Neural cell (in vitro differentiated cells): ENCODE results near the gene DCAF8. TPM values are rescaled to one million over a fixed set of nuclear protein-coding genes. Genes with fewer than 3 reads are reported as not detected.

Experiments
- H2AFZ ChIP-seq: fragments of 200-600, 300-800 bp; sonication (generic), shearing (Covaris generic); 2 replicates; pipeline ENCODE4 v1.6.0; 2014; ENCODE audit warnings: low read depth, mild to moderate bottlenecking, antibody characterized with exemption, low read length, moderate library complexity
- H3F3A ChIP-seq: fragments of 200-600 bp; shearing (Covaris generic); 2 replicates; pipeline ENCODE4 v1.6.1; 2016; ENCODE audit warnings: mild to moderate bottlenecking, moderate library complexity, mixed read lengths, antibody characterized with exemption, low read length; ENCODE audit not compliant: insufficient read depth, poor library complexity, severe bottlenecking
- H3K27ac ChIP-seq: fragments of 200-600, 300-800 bp; sonication (generic), shearing (Covaris generic); 2 replicates; pipeline ENCODE4 v1.5.1; 2014; ENCODE audit warnings: mild to moderate bottlenecking, low read length, moderate library complexity
- H3K27me3 ChIP-seq: fragments of 300-800, 200-600 bp; sonication (generic), shearing (Covaris generic); 2 replicates; pipeline ENCODE4 v1.6.0; 2014; ENCODE audit warnings: mild to moderate bottlenecking, low read depth, low read length, moderate library complexity; ENCODE audit not compliant: insufficient read depth
- H3K36me3 ChIP-seq: fragments of 300-800, 200-600 bp; sonication (generic), shearing (Covaris generic); 2 replicates; pipeline ENCODE4 v1.5.1; 2014; ENCODE audit warnings: mild to moderate bottlenecking, antibody characterized with exemption, low read length, moderate library complexity; ENCODE audit not compliant: insufficient read depth
- H3K4me2 ChIP-seq: fragments of 300-800, 200-600 bp; sonication (generic), shearing (Covaris generic); 2 replicates; pipeline ENCODE4 v1.6.0; 2014; ENCODE audit warnings: mild to moderate bottlenecking, low read length
- H3K4me3 ChIP-seq: fragments of 300-800, 200-600 bp; sonication (generic), shearing (Covaris generic); 2 replicates; pipeline ENCODE4 v1.5.1; 2014; ENCODE audit warnings: mild to moderate bottlenecking, low read length, moderate library complexity
- H3K79me2 ChIP-seq: fragments of 200-600 bp; shearing (Covaris generic); replicated peaks from 2 replicates; pipeline ENCODE4 v1.6.0; 2014; ENCODE audit warnings: mild to moderate bottlenecking, low read length, moderate library complexity; ENCODE audit not compliant: insufficient read depth
- H3K9ac ChIP-seq: fragments of 300-800, 200-600 bp; sonication (generic), shearing (Covaris generic); 2 replicates; pipeline ENCODE4 v1.6.1; 2016; ENCODE audit warnings: mild to moderate bottlenecking, low read length, mixed read lengths
- H3K9me2 ChIP-seq: fragments of 200-600 bp; shearing (Covaris generic); 2 replicates; pipeline ENCODE4 v1.6.1; 2016; ENCODE audit warnings: mild to moderate bottlenecking, low read length, mixed read lengths; ENCODE audit not compliant: insufficient read depth
- H3K9me3 ChIP-seq: fragments of 200-600, 300-800 bp; sonication (generic), shearing (Covaris generic); 2 replicates; pipeline ENCODE4 v1.6.1; 2016; ENCODE audit warnings: mild to moderate bottlenecking, mixed run types, low read length, moderate library complexity, mixed read lengths
- H4K20me1 ChIP-seq: fragments of 200-600 bp; shearing (Covaris generic); 2 replicates; pipeline ENCODE4 v1.6.1; 2016; ENCODE audit warnings: mild to moderate bottlenecking, mixed run types; ENCODE audit not compliant: insufficient read depth
- EP300 ChIP-seq: fragments of 450-650 bp; conservative IDR thresholded peaks from 2 replicates; pipeline ENCODE4 v1.6.1; 2014; ENCODE audit warnings: antibody characterized with exemption, mild to moderate bottlenecking, moderate library complexity; ENCODE audit not compliant: poor library complexity, severe bottlenecking
- EZH2 ChIP-seq: fragments of 200-600, 300-800 bp; shearing (Covaris generic), sonication (generic); IDR thresholded peaks from 2 replicates; pipeline ENCODE4 v1.6.1; 2014; ENCODE audit warnings: antibody characterized with exemption, low read length, borderline replicate concordance, mild to moderate bottlenecking; ENCODE audit not compliant: insufficient read depth, poor library complexity, severe bottlenecking
- MXI1 ChIP-seq: fragments of 450-650 bp; conservative IDR thresholded peaks from 2 replicates; pipeline ENCODE4 v1.6.1; 2014; ENCODE audit warnings: antibody characterized with exemption, mild to moderate bottlenecking; ENCODE audit not compliant: poor library complexity, severe bottlenecking
- POLR2AphosphoS5 ChIP-seq: IDR thresholded peaks from 2 replicates; pipeline ENCODE4 v1.6.1; 2012
- RAD21 ChIP-seq: fragments of 450-650 bp; conservative IDR thresholded peaks from 2 replicates; pipeline ENCODE4 v1.6.1; 2014; ENCODE audit warnings: antibody characterized with exemption, mild to moderate bottlenecking, moderate library complexity
- SMC3 ChIP-seq: fragments of 450-650 bp; conservative IDR thresholded peaks from 2 replicates; pipeline ENCODE4 v1.6.1; 2014; ENCODE audit warnings: antibody characterized with exemption, mild to moderate bottlenecking, moderate library complexity; ENCODE audit not compliant: poor library complexity
- TAF1 ChIP-seq: IDR thresholded peaks from 2 replicates; pipeline ENCODE4 v1.6.1; 2012; ENCODE audit warnings: low read depth
- polyA plus RNA-seq: library from polyadenylated mRNA; depleted of rRNA; stranded (reverse); fragments of >200 nt; gene quantifications from 2 replicates; pipeline ENCODE4 v1.2.3, GENCODE V29; 2014
- TF ChIP-seq, protein P1 (sequence below): fragments of 450-650 bp; IDR thresholded peaks from 2 replicates; pipeline ENCODE4 v1.5.1; 2014; ENCODE audit warnings: antibody characterized with exemption, mild to moderate bottlenecking, moderate library complexity; ENCODE audit not compliant: poor library complexity, severe bottlenecking
- TF ChIP-seq, protein P2 (sequence below): IDR thresholded peaks from 2 replicates; pipeline ENCODE4 v1.6.1; 2012; ENCODE audit warnings: borderline replicate concordance

DCAF8 gene
- polyA plus RNA-seq, 1 donor from 2014 or later: 153 TPM

DNA sequence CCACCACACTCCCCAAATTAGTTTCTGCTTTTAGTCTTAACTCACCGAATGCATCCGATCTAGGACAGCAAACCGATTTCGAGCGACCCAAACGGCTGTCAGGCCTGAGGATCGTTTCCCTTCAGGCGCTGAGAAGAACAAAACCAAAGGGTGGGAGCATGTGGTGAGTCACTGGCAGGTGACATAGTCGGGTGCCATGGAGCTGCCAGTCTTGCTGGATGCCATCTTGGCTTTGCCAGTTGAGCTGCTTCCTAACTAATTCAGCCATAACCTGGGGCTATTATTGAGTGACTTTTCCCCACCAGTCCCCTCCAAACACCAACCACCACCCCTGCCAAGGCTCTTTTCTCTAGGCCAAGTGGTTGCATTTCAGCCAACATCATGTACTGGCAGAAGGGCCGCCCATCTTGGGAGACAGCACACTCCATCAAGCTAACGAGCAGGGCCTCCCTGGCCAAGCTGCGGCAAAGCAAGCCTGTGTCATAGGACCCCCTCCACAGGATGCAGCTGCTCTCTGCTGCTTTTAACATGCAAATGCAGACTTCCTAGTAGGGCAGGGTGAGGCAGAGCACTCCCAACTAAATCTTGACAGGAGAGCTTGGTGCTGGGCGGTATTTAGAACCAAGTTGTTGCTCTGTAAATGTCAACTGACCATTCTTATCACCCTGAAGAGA lies 44.9 kb upstream of the DCAF8 start:
- Histone ChIP-seq H3K27me3 (no peaks in the 10 kb centered on the region), H3K9me3 (no peaks in the 10 kb centered on the region), H2AFZ (no peak overlapping the region), H3F3A (no peaks in the 10 kb centered on the region), H3K9ac (no peak overlapping the region), H3K27ac (no peak overlapping the region), H3K4me2 (no peak overlapping the region), H4K20me1 (no peaks in the 10 kb centered on the region), H3K9me2 (no peaks in the 10 kb centered on the region), H3K79me2 (no peaks in the 10 kb centered on the region), H3K4me3 (no peak overlapping the region), H3K36me3 (peaks cover 17% of the 10 kb centered on the region)
- TF ChIP-seq MXI1: no peak
- TF ChIP-seq POLR2AphosphoS5: no peak

DNA sequence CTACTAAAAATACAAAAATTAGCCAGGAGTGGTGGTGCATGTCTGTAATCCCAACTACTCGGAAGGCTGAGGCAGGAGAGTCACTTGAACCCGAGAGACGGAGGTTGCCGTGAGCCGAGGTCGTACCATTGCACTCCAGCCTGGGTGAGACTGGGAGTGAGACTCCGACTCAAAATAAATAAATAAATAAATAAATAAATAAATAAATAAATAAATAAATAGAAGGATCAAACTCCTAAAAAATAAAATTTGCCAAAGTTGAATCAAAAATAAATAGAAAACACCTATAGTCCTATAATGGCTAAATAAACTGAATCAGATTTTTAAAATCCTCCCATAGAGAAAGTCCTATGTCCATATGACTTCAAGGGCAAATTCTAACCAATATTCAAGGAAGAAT lies 37.8 kb upstream of the DCAF8 start:
- peaks cover 13% of the 10 kb centered on the region for H3K36me3 ChIP-seq
- H3F3A ChIP-seq: no peaks in the 10 kb centered on the region
- H3K9me2 ChIP-seq: no peaks in the 10 kb centered on the region
- no peak overlapping the region for H3K4me2 ChIP-seq
- H3K27me3 ChIP-seq: no peaks in the 10 kb centered on the region
- no peak overlapping the region for H3K4me3 ChIP-seq
- no peak overlapping the region for H3K9ac ChIP-seq
- H3K9me3 ChIP-seq: no peaks in the 10 kb centered on the region
- H3K27ac ChIP-seq: no peak overlapping the region
- TF ChIP-seq RAD21 (no peak), MXI1 (no peak), SMC3 (no peak), EP300 (no peak), POLR2AphosphoS5 (no peak), TAF1 (no peak), EZH2 (no peak)
- TF ChIP-seq, protein P1, sequence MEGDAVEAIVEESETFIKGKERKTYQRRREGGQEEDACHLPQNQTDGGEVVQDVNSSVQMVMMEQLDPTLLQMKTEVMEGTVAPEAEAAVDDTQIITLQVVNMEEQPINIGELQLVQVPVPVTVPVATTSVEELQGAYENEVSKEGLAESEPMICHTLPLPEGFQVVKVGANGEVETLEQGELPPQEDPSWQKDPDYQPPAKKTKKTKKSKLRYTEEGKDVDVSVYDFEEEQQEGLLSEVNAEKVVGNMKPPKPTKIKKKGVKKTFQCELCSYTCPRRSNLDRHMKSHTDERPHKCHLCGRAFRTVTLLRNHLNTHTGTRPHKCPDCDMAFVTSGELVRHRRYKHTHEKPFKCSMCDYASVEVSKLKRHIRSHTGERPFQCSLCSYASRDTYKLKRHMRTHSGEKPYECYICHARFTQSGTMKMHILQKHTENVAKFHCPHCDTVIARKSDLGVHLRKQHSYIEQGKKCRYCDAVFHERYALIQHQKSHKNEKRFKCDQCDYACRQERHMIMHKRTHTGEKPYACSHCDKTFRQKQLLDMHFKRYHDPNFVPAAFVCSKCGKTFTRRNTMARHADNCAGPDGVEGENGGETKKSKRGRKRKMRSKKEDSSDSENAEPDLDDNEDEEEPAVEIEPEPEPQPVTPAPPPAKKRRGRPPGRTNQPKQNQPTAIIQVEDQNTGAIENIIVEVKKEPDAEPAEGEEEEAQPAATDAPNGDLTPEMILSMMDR: no peak
- TF ChIP-seq, protein P2, sequence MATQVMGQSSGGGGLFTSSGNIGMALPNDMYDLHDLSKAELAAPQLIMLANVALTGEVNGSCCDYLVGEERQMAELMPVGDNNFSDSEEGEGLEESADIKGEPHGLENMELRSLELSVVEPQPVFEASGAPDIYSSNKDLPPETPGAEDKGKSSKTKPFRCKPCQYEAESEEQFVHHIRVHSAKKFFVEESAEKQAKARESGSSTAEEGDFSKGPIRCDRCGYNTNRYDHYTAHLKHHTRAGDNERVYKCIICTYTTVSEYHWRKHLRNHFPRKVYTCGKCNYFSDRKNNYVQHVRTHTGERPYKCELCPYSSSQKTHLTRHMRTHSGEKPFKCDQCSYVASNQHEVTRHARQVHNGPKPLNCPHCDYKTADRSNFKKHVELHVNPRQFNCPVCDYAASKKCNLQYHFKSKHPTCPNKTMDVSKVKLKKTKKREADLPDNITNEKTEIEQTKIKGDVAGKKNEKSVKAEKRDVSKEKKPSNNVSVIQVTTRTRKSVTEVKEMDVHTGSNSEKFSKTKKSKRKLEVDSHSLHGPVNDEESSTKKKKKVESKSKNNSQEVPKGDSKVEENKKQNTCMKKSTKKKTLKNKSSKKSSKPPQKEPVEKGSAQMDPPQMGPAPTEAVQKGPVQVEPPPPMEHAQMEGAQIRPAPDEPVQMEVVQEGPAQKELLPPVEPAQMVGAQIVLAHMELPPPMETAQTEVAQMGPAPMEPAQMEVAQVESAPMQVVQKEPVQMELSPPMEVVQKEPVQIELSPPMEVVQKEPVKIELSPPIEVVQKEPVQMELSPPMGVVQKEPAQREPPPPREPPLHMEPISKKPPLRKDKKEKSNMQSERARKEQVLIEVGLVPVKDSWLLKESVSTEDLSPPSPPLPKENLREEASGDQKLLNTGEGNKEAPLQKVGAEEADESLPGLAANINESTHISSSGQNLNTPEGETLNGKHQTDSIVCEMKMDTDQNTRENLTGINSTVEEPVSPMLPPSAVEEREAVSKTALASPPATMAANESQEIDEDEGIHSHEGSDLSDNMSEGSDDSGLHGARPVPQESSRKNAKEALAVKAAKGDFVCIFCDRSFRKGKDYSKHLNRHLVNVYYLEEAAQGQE: no peak
- no peak overlapping the region for H2AFZ ChIP-seq
- no peaks in the 10 kb centered on the region for H4K20me1 ChIP-seq
- no peaks in the 10 kb centered on the region for H3K79me2 ChIP-seq
